ENCODE data around the gene PDP2.

PDP2 gene

GRCh38 chr16:66899310-66899944, 19.1 kb downstream of the PDP2 start:
- H3K36me3 ChIP-seq (replicated peaks in 1 of 2; ENCODE audit: control insufficient read depth in 2 of 2, insufficient read depth in 2 of 2, low read length in 2 of 2) = no peaks in the 10 kb centered on the region
- peak overlapping the region; percentile 87 for H2AFZ ChIP-seq (ENCODE audit: low read length)
- H3K23ac ChIP-seq (ENCODE audit: low read depth, low read length, poor library complexity) = peak overlapping the region; percentile 58
- H2BK12ac ChIP-seq (ENCODE audit: low read length) = no peak overlapping the region
- H3K79me1 ChIP-seq (ENCODE audit: low read depth, low read length) = no peaks in the 10 kb centered on the region
- peak overlapping the region; percentile 17 for H3K4ac ChIP-seq (ENCODE audit: low read length)
- H3K4me2 ChIP-seq (ENCODE audit: insufficient read depth, low read length, poor library complexity, severe bottlenecking) = no peak overlapping the region
- no peak overlapping the region for H2AK5ac ChIP-seq (ENCODE audit: low read depth, low read length)
- peaks cover 6 to 20% of the 10 kb centered on the region in 2 donors for H3K4me1 ChIP-seq (ENCODE audit: control insufficient read depth in 2 of 2, insufficient read depth in 1 of 2, low read depth in 1 of 2, low read length in 2 of 2)
- no peak overlapping the region for H3K4me3 ChIP-seq (ENCODE audit: low read length in 2 of 2)
- no peak overlapping the region for H3K27ac ChIP-seq (replicated peaks; ENCODE audit: low read length)
- no peak overlapping the region for H4K8ac ChIP-seq (ENCODE audit: low read depth, low read length)
- peaks cover 0 to 19% (median 0%) of the 10 kb centered on the region in 3 experiments for H3K27me3 ChIP-seq (ENCODE audit: control insufficient read depth in 3 of 3, insufficient read depth in 3 of 3, low read depth in 1 of 3, low read length in 3 of 3)
- no peak overlapping the region for H4K91ac ChIP-seq (ENCODE audit: low read depth, low read length, poor library complexity)
- H2BK120ac ChIP-seq (ENCODE audit: low read depth, low read length) = no peak overlapping the region
- WGBS, 2 donors (ENCODE audit: extremely low coverage in 2 of 2, insufficient read length in 2 of 2, insufficient replicate concordance in 1 of 2) = no CpG with 5 or more reads among the region's 6 CpGs
- no peak overlapping the region for H2BK5ac ChIP-seq (ENCODE audit: low read length)
- H2BK15ac ChIP-seq (ENCODE audit: low read length) = no peak overlapping the region
- no peak overlapping the region for H3K9ac ChIP-seq (ENCODE audit: low read depth, low read length, poor library complexity)
- H3K14ac ChIP-seq (ENCODE audit: low read length) = no peak overlapping the region
- H3K9me3 ChIP-seq (replicated peaks in 1 of 2; ENCODE audit: control insufficient read depth in 2 of 2, insufficient read depth in 1 of 2, low read depth in 1 of 2, low read length in 2 of 2) = no peaks in the 10 kb centered on the region
- no peak overlapping the region for H3K18ac ChIP-seq (ENCODE audit: low read length)
- no peak for DNase-seq (ENCODE audit: low spot score)

- Histone ChIP-seq H3K18ac (ENCODE audit: low read length) (no peak overlapping the region), H2AFZ (ENCODE audit: low read length) (peak overlapping the region; percentile 87), H4K91ac (ENCODE audit: low read depth, low read length, poor library complexity) (no peak overlapping the region), H3K27ac (replicated peaks; ENCODE audit: low read length) (no peak overlapping the region), H4K8ac (ENCODE audit: low read depth, low read length) (no peak overlapping the region), H3K36me3 (replicated peaks in 1 of 2; ENCODE audit: control insufficient read depth in 2 of 2, insufficient read depth in 2 of 2, low read length in 2 of 2) (no peaks in the 10 kb centered on the region), H3K23ac (ENCODE audit: low read depth, low read length, poor library complexity) (no peak overlapping the region), H2BK15ac (ENCODE audit: low read length) (no peak overlapping the region), H3K4me2 (ENCODE audit: insufficient read depth, low read length, poor library complexity, severe bottlenecking) (no peak overlapping the region), H3K4ac (ENCODE audit: low read length) (no peak overlapping the region), H3K9ac (ENCODE audit: low read depth, low read length, poor library complexity) (no peak overlapping the region), H3K14ac (ENCODE audit: low read length) (no peak overlapping the region), H3K4me1 (ENCODE audit: control insufficient read depth in 2 of 2, insufficient read depth in 1 of 2, low read depth in 1 of 2, low read length in 2 of 2) (peaks cover 6 to 20% of the 10 kb centered on the region in 2 donors), H3K9me3 (replicated peaks in 1 of 2; ENCODE audit: control insufficient read depth in 2 of 2, insufficient read depth in 1 of 2, low read depth in 1 of 2, low read length in 2 of 2) (no peaks in the 10 kb centered on the region), H3K79me1 (ENCODE audit: low read depth, low read length) (no peaks in the 10 kb centered on the region), H2BK120ac (ENCODE audit: low read depth, low read length) (no peak overlapping the region), H2BK12ac (ENCODE audit: low read length) (no peak overlapping the region), H3K27me3 (ENCODE audit: control insufficient read depth in 3 of 3, insufficient read depth in 3 of 3, low read depth in 1 of 3, low read length in 3 of 3) (peaks cover 0 to 22% (median 0%) of the 10 kb centered on the region in 3 experiments), H3K4me3 (ENCODE audit: low read length in 2 of 2) (no peak overlapping the region), H2AK5ac (ENCODE audit: low read depth, low read length) (peak overlapping the region; percentile 5), H2BK5ac (ENCODE audit: low read length) (no peak overlapping the region)
- DNase-seq (ENCODE audit: low spot score) = no peak
- WGBS, 2 donors (ENCODE audit: extremely low coverage in 2 of 2, insufficient read length in 2 of 2, insufficient replicate concordance in 1 of 2) = no CpG with 5 or more reads among the region's 9 CpGs
Measured at GRCh38 chr16:66899945-66900710, 19.8 kb downstream of the PDP2 start.

GRCh38 chr16:66900721-66901441, 20.6 kb downstream of the PDP2 start:
- no peak for DNase-seq (ENCODE audit: low spot score)
- H2BK15ac ChIP-seq (ENCODE audit: low read length) = peak overlapping the region; percentile 24
- H3K4ac ChIP-seq (ENCODE audit: low read length) = no peak overlapping the region
- H3K18ac ChIP-seq (ENCODE audit: low read length) = no peak overlapping the region
- no peaks in the 10 kb centered on the region for H3K36me3 ChIP-seq (replicated peaks in 1 of 2; ENCODE audit: control insufficient read depth in 2 of 2, insufficient read depth in 2 of 2, low read length in 2 of 2)
- no peak overlapping the region for H4K91ac ChIP-seq (ENCODE audit: low read depth, low read length, poor library complexity)
- H3K27ac ChIP-seq (replicated peaks; ENCODE audit: low read length) = no peak overlapping the region
- H2BK12ac ChIP-seq (ENCODE audit: low read length) = no peak overlapping the region
- H2BK5ac ChIP-seq (ENCODE audit: low read length) = no peak overlapping the region
- H3K4me2 ChIP-seq (ENCODE audit: insufficient read depth, low read length, poor library complexity, severe bottlenecking) = no peak overlapping the region
- no peak overlapping the region for H3K4me3 ChIP-seq (ENCODE audit: low read length in 2 of 2)
- H4K8ac ChIP-seq (ENCODE audit: low read depth, low read length) = no peak overlapping the region
- H3K23ac ChIP-seq (ENCODE audit: low read depth, low read length, poor library complexity) = no peak overlapping the region
- no peak overlapping the region for H2AK5ac ChIP-seq (ENCODE audit: low read depth, low read length)
- H3K9me3 ChIP-seq (replicated peaks in 1 of 2; ENCODE audit: control insufficient read depth in 2 of 2, insufficient read depth in 1 of 2, low read depth in 1 of 2, low read length in 2 of 2) = no peaks in the 10 kb centered on the region
- no peaks in the 10 kb centered on the region for H3K79me1 ChIP-seq (ENCODE audit: low read depth, low read length)
- no peak overlapping the region for H3K9ac ChIP-seq (ENCODE audit: low read depth, low read length, poor library complexity)
- H3K14ac ChIP-seq (ENCODE audit: low read length) = no peak overlapping the region
- H2BK120ac ChIP-seq (ENCODE audit: low read depth, low read length) = no peak overlapping the region
- no CpG with 5 or more reads among the region's 7 CpGs for WGBS, 2 donors (ENCODE audit: extremely low coverage in 2 of 2, insufficient read length in 2 of 2, insufficient replicate concordance in 1 of 2)
- H3K27me3 ChIP-seq (ENCODE audit: control insufficient read depth in 3 of 3, insufficient read depth in 3 of 3, low read depth in 1 of 3, low read length in 3 of 3) = peaks cover 0 to 22% (median 0%) of the 10 kb centered on the region in 3 experiments
- peak overlapping the region; percentile 87 for H2AFZ ChIP-seq (ENCODE audit: low read length)
- H3K4me1 ChIP-seq (ENCODE audit: control insufficient read depth in 2 of 2, insufficient read depth in 1 of 2, low read depth in 1 of 2, low read length in 2 of 2) = peaks cover 6 to 20% of the 10 kb centered on the region in 2 donors

GRCh38 chr16:66901626-66902025, 21.3 kb downstream of the PDP2 start:
- no peak overlapping the region for H3K23ac ChIP-seq (ENCODE audit: low read depth, low read length, poor library complexity)
- no peak overlapping the region for H4K8ac ChIP-seq (ENCODE audit: low read depth, low read length)
- H3K14ac ChIP-seq (ENCODE audit: low read length) = no peak overlapping the region
- no peaks in the 10 kb centered on the region for H3K79me1 ChIP-seq (ENCODE audit: low read depth, low read length)
- H3K36me3 ChIP-seq (replicated peaks in 1 of 2; ENCODE audit: control insufficient read depth in 2 of 2, insufficient read depth in 2 of 2, low read length in 2 of 2) = no peaks in the 10 kb centered on the region
- H3K18ac ChIP-seq (ENCODE audit: low read length) = peak overlapping the region; percentile 62
- no CpG with 5 or more reads among the region's 10 CpGs for WGBS, 2 donors (ENCODE audit: extremely low coverage in 2 of 2, insufficient read length in 2 of 2, insufficient replicate concordance in 1 of 2)
- no peak for DNase-seq (ENCODE audit: low spot score)
- no peak overlapping the region for H3K27ac ChIP-seq (replicated peaks; ENCODE audit: low read length)
- H2BK15ac ChIP-seq (ENCODE audit: low read length) = peak overlapping the region; percentile 24
- no peak overlapping the region for H2BK5ac ChIP-seq (ENCODE audit: low read length)
- no peak overlapping the region for H2AK5ac ChIP-seq (ENCODE audit: low read depth, low read length)
- no peak overlapping the region for H3K9ac ChIP-seq (ENCODE audit: low read depth, low read length, poor library complexity)
- no peak overlapping the region for H2BK120ac ChIP-seq (ENCODE audit: low read depth, low read length)
- H4K91ac ChIP-seq (ENCODE audit: low read depth, low read length, poor library complexity) = no peak overlapping the region
- peaks cover 6 to 20% of the 10 kb centered on the region in 2 donors for H3K4me1 ChIP-seq (ENCODE audit: control insufficient read depth in 2 of 2, insufficient read depth in 1 of 2, low read depth in 1 of 2, low read length in 2 of 2)
- H3K4me3 ChIP-seq (ENCODE audit: low read length in 2 of 2) = no peak overlapping the region
- H2BK12ac ChIP-seq (ENCODE audit: low read length) = no peak overlapping the region
- H3K27me3 ChIP-seq (ENCODE audit: control insufficient read depth in 3 of 3, insufficient read depth in 3 of 3, low read depth in 1 of 3, low read length in 3 of 3) = peaks cover 0 to 24% (median 0%) of the 10 kb centered on the region in 3 experiments
- no peak overlapping the region for H3K4me2 ChIP-seq (ENCODE audit: insufficient read depth, low read length, poor library complexity, severe bottlenecking)
- no peaks in the 10 kb centered on the region for H3K9me3 ChIP-seq (replicated peaks in 1 of 2; ENCODE audit: control insufficient read depth in 2 of 2, insufficient read depth in 1 of 2, low read depth in 1 of 2, low read length in 2 of 2)
- H2AFZ ChIP-seq (ENCODE audit: low read length) = no peak overlapping the region
- no peak overlapping the region for H3K4ac ChIP-seq (ENCODE audit: low read length)

Measured in neuronal stem cell (in vitro differentiated cells).